Left ventricle myocardium inferior (tissue), 1 donor: ENCODE measurements around the gene ZP4. TPM values are rescaled to one million over a fixed set of nuclear protein-coding genes. Genes with fewer than 3 reads are reported as not detected.

Source experiments
- DNase-seq: peaks from one replicate; pipeline ENCODE4 v3.0.0-alpha.2; 2020
- H3K27ac ChIP-seq: fragments of 200-600 bp; replicated peaks from 2 replicates; pipeline ENCODE4 v1.8.0; 2021
- H3K27me3 ChIP-seq: fragments of 200-600 bp; 2 replicates; pipeline ENCODE4 v1.8.0; 2021; ENCODE audit warnings: low read depth
- H3K36me3 ChIP-seq: fragments of 200-600 bp; 2 replicates; pipeline ENCODE4 v1.8.0; 2021
- H3K4me1 ChIP-seq: fragments of 200-600 bp; 2 replicates; pipeline ENCODE4 v1.8.0; 2021
- H3K4me3 ChIP-seq: fragments of 200-600 bp; 2 replicates; pipeline ENCODE4 v1.8.0; 2021; ENCODE audit warnings: mild to moderate bottlenecking, moderate library complexity
- H3K9me3 ChIP-seq: fragments of 200-600 bp; replicated peaks from 2 replicates; pipeline ENCODE4 v1.8.0; 2021
- intact Hi-C: fragments of 100-400 bp; cut with micrococcal nuclease; formaldehyde crosslinking; loops from one replicate; pipeline ENCODE4 v1.11.0; 2022
- total RNA-seq: library from RNA; stranded (reverse); fragmentation: NEBNext Ultra II Directional; extraction: Animal tissue kit (Norgen Biotek cat#: 25700); gene quantifications from one replicate; pipeline ENCODE4 v1.2.1, GENCODE V29; 2021
- TF ChIP-seq, protein P1 (sequence below): fragments of 200-600 bp; IDR thresholded peaks from 2 replicates; pipeline ENCODE4 v1.8.0; 2021; ENCODE audit warnings: antibody characterized with exemption, mild to moderate bottlenecking, borderline replicate concordance
- donor health status: DM: no; HTN: yes; CAD: no; lungs with severe emphysema.

Gene ZP4
- total RNA-seq, 1 donor from 2014 or later: not detected

DNA sequence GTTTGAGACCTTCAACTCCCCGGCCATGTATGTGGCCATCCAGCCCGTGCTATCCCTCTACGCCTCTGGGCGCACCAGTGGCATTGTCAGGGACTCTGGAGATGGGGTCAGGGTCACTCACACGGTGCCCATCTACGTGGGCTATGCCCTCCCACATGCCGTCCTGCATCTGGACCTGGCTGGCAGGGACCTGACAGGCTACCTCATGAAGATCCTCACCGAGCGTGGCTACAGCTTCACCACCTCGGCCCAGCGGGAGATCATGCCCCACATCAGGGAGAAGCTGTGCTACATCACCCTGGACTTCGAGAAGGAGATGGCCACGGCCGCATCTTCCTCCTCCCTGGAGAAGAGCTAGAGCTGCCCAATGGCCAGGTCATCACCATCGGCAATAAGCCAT is 36.5 kb upstream of the ZP4 start:
- H3K4me1 ChIP-seq: no peaks in the 10 kb centered on the region
- no peaks in the 10 kb centered on the region for H3K36me3 ChIP-seq
- DNase-seq: no peak
- TF ChIP-seq, protein P1, sequence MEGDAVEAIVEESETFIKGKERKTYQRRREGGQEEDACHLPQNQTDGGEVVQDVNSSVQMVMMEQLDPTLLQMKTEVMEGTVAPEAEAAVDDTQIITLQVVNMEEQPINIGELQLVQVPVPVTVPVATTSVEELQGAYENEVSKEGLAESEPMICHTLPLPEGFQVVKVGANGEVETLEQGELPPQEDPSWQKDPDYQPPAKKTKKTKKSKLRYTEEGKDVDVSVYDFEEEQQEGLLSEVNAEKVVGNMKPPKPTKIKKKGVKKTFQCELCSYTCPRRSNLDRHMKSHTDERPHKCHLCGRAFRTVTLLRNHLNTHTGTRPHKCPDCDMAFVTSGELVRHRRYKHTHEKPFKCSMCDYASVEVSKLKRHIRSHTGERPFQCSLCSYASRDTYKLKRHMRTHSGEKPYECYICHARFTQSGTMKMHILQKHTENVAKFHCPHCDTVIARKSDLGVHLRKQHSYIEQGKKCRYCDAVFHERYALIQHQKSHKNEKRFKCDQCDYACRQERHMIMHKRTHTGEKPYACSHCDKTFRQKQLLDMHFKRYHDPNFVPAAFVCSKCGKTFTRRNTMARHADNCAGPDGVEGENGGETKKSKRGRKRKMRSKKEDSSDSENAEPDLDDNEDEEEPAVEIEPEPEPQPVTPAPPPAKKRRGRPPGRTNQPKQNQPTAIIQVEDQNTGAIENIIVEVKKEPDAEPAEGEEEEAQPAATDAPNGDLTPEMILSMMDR: no peak
- H3K27ac ChIP-seq: no peak overlapping the region
- H3K9me3 ChIP-seq: no peaks in the 10 kb centered on the region
- no peak overlapping the region for H3K4me3 ChIP-seq
- intact Hi-C loops: no loop called here
- peaks cover 3% of the 10 kb centered on the region for H3K27me3 ChIP-seq

DNA sequence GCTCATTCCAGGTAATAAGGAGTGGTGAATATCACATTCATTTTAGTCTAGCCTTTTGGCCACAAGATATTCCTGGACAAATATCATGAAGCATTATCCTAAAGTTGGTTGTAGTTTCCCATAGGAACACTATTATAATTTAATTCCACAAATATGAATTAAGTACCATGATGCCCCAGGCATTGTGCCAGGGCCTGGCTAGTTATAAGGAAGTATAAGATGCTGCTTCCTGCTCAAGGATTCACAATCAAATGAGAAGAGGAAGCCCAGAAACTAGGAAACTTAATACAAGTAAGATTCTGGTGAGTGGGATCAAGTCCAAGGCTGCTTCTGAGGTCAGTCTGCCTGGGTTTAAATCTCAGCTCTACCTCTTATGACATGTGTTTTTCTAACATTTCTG is 30.6 kb upstream of the ZP4 start:
- TF ChIP-seq, protein P1: no peak
- Histone ChIP-seq H3K27ac (no peak overlapping the region), H3K36me3 (no peaks in the 10 kb centered on the region), H3K4me3 (no peak overlapping the region), H3K4me1 (no peaks in the 10 kb centered on the region), H3K27me3 (no peaks in the 10 kb centered on the region), H3K9me3 (no peaks in the 10 kb centered on the region)
- intact Hi-C loops: no loop called here
- DNase-seq: no peak

DNA sequence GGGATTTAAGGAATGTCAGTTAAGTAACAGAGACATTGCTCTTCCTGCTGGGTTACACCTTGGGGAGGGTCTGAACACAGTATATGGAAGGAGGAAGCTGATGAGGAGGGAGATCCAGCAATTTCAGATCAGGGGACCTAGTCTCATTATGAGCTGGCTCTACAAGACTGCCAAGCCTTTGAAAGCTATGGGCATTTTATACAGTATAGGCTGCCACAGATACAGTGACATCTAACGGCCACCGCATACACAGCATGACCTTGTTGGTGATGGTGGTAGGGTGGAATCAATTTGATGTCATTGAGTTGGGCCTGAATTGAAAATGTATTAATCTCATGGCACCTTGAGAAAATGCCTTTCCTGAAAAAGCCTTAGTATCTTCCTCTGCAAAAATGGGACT is 22.6 kb upstream of the ZP4 start:
- TF ChIP-seq, protein P1: no peak
- Histone ChIP-seq H3K36me3 (no peaks in the 10 kb centered on the region), H3K27me3 (peaks cover under 1% of the 10 kb centered on the region), H3K4me1 (no peaks in the 10 kb centered on the region), H3K27ac (no peak overlapping the region), H3K4me3 (no peak overlapping the region), H3K9me3 (peaks cover 16% of the 10 kb centered on the region)
- no peak for DNase-seq
- intact Hi-C loops: no loop called here

DNA sequence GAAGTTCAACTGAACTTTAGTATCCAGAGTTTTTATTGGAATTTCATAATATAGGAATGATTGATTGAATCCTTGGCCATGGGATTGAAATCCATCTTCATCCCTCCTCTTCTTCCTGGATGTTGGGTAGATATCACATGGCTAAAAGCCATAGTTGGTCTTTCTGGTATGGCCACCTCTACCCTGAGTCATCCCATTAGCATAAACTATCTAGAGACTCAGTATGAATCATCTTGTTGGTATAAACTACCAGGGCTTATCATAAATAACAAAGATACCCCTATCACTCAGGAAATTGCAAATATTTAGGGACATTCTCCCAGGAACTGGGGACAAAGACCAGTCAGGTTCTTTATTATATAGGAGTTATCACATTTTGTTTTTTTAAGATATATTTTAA is 21.2 kb upstream of the ZP4 start:
- intact Hi-C loops: no loop called here
- no peak overlapping the region for H3K27ac ChIP-seq

DNA sequence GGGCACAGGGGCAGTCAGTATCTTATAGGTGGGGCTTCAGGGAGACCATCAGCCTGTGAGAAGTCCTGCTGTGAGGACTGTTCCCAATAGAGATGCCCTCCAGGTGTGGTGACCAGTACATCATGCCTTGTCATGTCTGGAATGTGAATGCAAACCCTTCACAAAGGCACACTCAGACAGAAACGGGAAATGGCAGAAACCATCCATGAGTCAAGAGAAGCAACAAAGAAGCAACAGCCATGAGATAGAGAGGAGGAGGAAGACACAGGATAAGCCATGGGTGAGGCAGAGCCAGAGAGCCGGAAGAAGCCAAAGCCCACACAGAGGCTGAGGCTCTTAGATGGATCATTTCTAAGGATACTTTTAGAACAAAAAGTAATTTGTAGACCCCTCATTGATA is 20.1 kb upstream of the ZP4 start:
- TF ChIP-seq, protein P1: no peak
- Histone ChIP-seq H3K27ac (no peak overlapping the region), H3K9me3 (peaks cover 16% of the 10 kb centered on the region), H3K4me3 (no peak overlapping the region), H3K4me1 (no peaks in the 10 kb centered on the region), H3K27me3 (peaks cover 7% of the 10 kb centered on the region), H3K36me3 (no peaks in the 10 kb centered on the region)
- no peak for DNase-seq
- intact Hi-C loops: no loop called here

More for the DNA sequence above, 21.2 kb upstream of the ZP4 start:
- Histone ChIP-seq H3K9me3 (peaks cover 16% of the 10 kb centered on the region), H3K36me3 (no peaks in the 10 kb centered on the region), H3K4me1 (no peaks in the 10 kb centered on the region), H3K27me3 (peaks cover 7% of the 10 kb centered on the region), H3K4me3 (no peak overlapping the region)
- no peak for DNase-seq
- TF ChIP-seq, protein P1: no peak

DNA sequence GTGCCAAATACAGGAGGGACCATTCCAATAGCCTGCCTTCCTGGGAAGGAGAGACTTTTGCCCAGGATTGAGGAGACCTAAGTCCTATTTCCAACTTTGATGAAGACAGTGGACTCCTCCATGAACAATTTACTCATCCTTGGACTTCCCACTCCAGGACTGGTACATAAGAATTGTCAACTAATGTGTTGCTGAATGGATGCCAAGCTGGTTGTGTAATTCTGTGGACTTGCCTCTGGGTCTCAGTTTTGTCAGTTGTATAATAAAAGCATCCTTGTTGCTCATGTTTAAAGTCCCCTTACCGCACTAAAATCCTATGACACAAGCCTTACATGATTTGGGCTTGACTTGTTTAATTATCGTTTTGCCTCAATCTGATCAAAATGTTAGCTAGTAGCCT is 13.2 kb upstream of the ZP4 start:
- no peaks in the 10 kb centered on the region for H3K36me3 ChIP-seq
- H3K9me3 ChIP-seq: no peaks in the 10 kb centered on the region
- intact Hi-C loops: no loop called here
- H3K27ac ChIP-seq: no peak overlapping the region
- no peak for DNase-seq
- peaks cover 7% of the 10 kb centered on the region for H3K27me3 ChIP-seq
- H3K4me1 ChIP-seq: no peaks in the 10 kb centered on the region
- TF ChIP-seq, protein P1: no peak
- H3K4me3 ChIP-seq: no peak overlapping the region
